ENCODE results near the gene MED13L. TPM values are rescaled to one million over a fixed set of nuclear protein-coding genes. Genes with fewer than 3 reads are reported as not detected.

The MED13L gene
- polyA plus RNA-seq, 2 donors: 15.0 to 16.8 TPM

GRCh38 chr12:116058574-116058973 is 218.9 kb downstream of the MED13L start:
- 66 to 70% methylated on average over 3 of the region's 3 CpGs for WGBS, 2 donors
- Histone ChIP-seq H3K27me3 (ENCODE audit: control insufficient read depth in 1 of 2, insufficient read depth in 2 of 2, low read length in 2 of 2) (no peaks in the 10 kb centered on the region), H3K9me3 (ENCODE audit: control insufficient read depth in 2 of 2, insufficient read depth in 1 of 2, low read depth in 1 of 2, low read length in 1 of 2) (no peaks in the 10 kb centered on the region), H3K4me3 (ENCODE audit: low read depth in 1 of 2, low read length in 2 of 2) (no peak overlapping the region), H3K27ac (ENCODE audit: low read depth in 2 of 2, low read length in 1 of 2) (no peak overlapping the region), H3K4me1 (ENCODE audit: control insufficient read depth in 2 of 2, insufficient read depth in 2 of 2, low read length in 1 of 2) (peaks cover 0 to 6% of the 10 kb centered on the region in 2 donors), H3K36me3 (ENCODE audit: control insufficient read depth in 2 of 2, insufficient read depth in 2 of 2, low read length in 1 of 2) (no peaks in the 10 kb centered on the region)

GRCh38 chr12:116057356-116057755 is 220.1 kb downstream of the MED13L start:
- H3K27ac ChIP-seq (ENCODE audit: low read depth in 2 of 2, low read length in 1 of 2): no peak overlapping the region
- H3K4me3 ChIP-seq (ENCODE audit: low read depth in 1 of 2, low read length in 2 of 2): no peak overlapping the region
- H3K9me3 ChIP-seq (ENCODE audit: control insufficient read depth in 2 of 2, insufficient read depth in 1 of 2, low read depth in 1 of 2, low read length in 1 of 2): no peaks in the 10 kb centered on the region
- WGBS, 2 donors: 82 to 87% methylated on average over 3 of the region's 3 CpGs
- H3K4me1 ChIP-seq (ENCODE audit: control insufficient read depth in 2 of 2, insufficient read depth in 2 of 2, low read length in 1 of 2): peaks cover 0 to 6% of the 10 kb centered on the region in 2 donors
- H3K36me3 ChIP-seq (ENCODE audit: control insufficient read depth in 2 of 2, insufficient read depth in 2 of 2, low read length in 1 of 2): no peaks in the 10 kb centered on the region
- no peaks in the 10 kb centered on the region for H3K27me3 ChIP-seq (ENCODE audit: control insufficient read depth in 1 of 2, insufficient read depth in 2 of 2, low read length in 2 of 2)

- no peaks in the 10 kb centered on the region for H3K36me3 ChIP-seq (ENCODE audit: control insufficient read depth in 2 of 2, insufficient read depth in 2 of 2, low read length in 1 of 2)
- no peak overlapping the region for H3K4me3 ChIP-seq (ENCODE audit: low read depth in 1 of 2, low read length in 2 of 2)
- 67 to 76% methylated on average over 3 of the region's 3 CpGs for WGBS, 2 donors
- H3K27ac ChIP-seq (ENCODE audit: low read depth in 2 of 2, low read length in 1 of 2): no peak overlapping the region
- no peaks in the 10 kb centered on the region for H3K27me3 ChIP-seq (ENCODE audit: control insufficient read depth in 1 of 2, insufficient read depth in 2 of 2, low read length in 2 of 2)
- peaks cover 0 to 6% of the 10 kb centered on the region in 2 donors for H3K4me1 ChIP-seq (ENCODE audit: control insufficient read depth in 2 of 2, insufficient read depth in 2 of 2, low read length in 1 of 2)
- no peaks in the 10 kb centered on the region for H3K9me3 ChIP-seq (ENCODE audit: control insufficient read depth in 2 of 2, insufficient read depth in 1 of 2, low read depth in 1 of 2, low read length in 1 of 2)
Measured at GRCh38 chr12:116055895-116056607, 221.4 kb downstream of the MED13L start.

- H3K4me3 ChIP-seq (ENCODE audit: low read depth in 1 of 2, low read length in 2 of 2): no peak overlapping the region
- H3K36me3 ChIP-seq (ENCODE audit: control insufficient read depth in 2 of 2, insufficient read depth in 2 of 2, low read length in 1 of 2): no peaks in the 10 kb centered on the region
- H3K9me3 ChIP-seq (ENCODE audit: control insufficient read depth in 2 of 2, insufficient read depth in 1 of 2, low read depth in 1 of 2, low read length in 1 of 2): no peaks in the 10 kb centered on the region
- no peaks in the 10 kb centered on the region for H3K27me3 ChIP-seq (ENCODE audit: control insufficient read depth in 1 of 2, insufficient read depth in 2 of 2, low read length in 2 of 2)
- peaks cover 0 to 6% of the 10 kb centered on the region in 2 donors for H3K4me1 ChIP-seq (ENCODE audit: control insufficient read depth in 2 of 2, insufficient read depth in 2 of 2, low read length in 1 of 2)
- no peak overlapping the region for H3K27ac ChIP-seq (ENCODE audit: low read depth in 2 of 2, low read length in 1 of 2)
- 69 to 84% methylated on average over 2 of the region's 2 CpGs for WGBS, 2 donors
Measured at GRCh38 chr12:116054280-116054679, 223.2 kb downstream of the MED13L start.

- no peak overlapping the region for H3K27ac ChIP-seq (ENCODE audit: low read depth in 2 of 2, low read length in 1 of 2)
- H3K4me1 ChIP-seq (ENCODE audit: control insufficient read depth in 2 of 2, insufficient read depth in 2 of 2, low read length in 1 of 2): peaks cover 0 to 3% of the 10 kb centered on the region in 2 donors
- H3K4me3 ChIP-seq (ENCODE audit: low read depth in 1 of 2, low read length in 2 of 2): no peak overlapping the region
- H3K9me3 ChIP-seq (ENCODE audit: control insufficient read depth in 2 of 2, insufficient read depth in 1 of 2, low read depth in 1 of 2, low read length in 1 of 2): no peaks in the 10 kb centered on the region
- H3K36me3 ChIP-seq (ENCODE audit: control insufficient read depth in 2 of 2, insufficient read depth in 2 of 2, low read length in 1 of 2): no peaks in the 10 kb centered on the region
- 31 to 32% methylated on average over 3 of the region's 3 CpGs for WGBS, 2 donors
- no peaks in the 10 kb centered on the region for H3K27me3 ChIP-seq (ENCODE audit: control insufficient read depth in 1 of 2, insufficient read depth in 2 of 2, low read length in 2 of 2)
Measured at GRCh38 chr12:116053479-116054200, 223.9 kb downstream of the MED13L start.

GRCh38 chr12:116050275-116050674 is 227.2 kb downstream of the MED13L start:
- peaks cover 0 to 3% of the 10 kb centered on the region in 2 donors for H3K4me1 ChIP-seq (ENCODE audit: control insufficient read depth in 2 of 2, insufficient read depth in 2 of 2, low read length in 1 of 2)

GRCh38 chr12:116048879-116049278 is 228.6 kb downstream of the MED13L start:
- H3K27ac ChIP-seq (ENCODE audit: low read depth in 2 of 2, low read length in 1 of 2): no peak overlapping the region
- no peaks in the 10 kb centered on the region for H3K36me3 ChIP-seq (ENCODE audit: control insufficient read depth in 2 of 2, insufficient read depth in 2 of 2, low read length in 1 of 2)
- no peaks in the 10 kb centered on the region for H3K9me3 ChIP-seq (ENCODE audit: control insufficient read depth in 2 of 2, insufficient read depth in 1 of 2, low read depth in 1 of 2, low read length in 1 of 2)
- peaks cover 0 to 4% of the 10 kb centered on the region in 2 donors for H3K4me1 ChIP-seq (ENCODE audit: control insufficient read depth in 2 of 2, insufficient read depth in 2 of 2, low read length in 1 of 2)
- no peaks in the 10 kb centered on the region for H3K27me3 ChIP-seq (ENCODE audit: control insufficient read depth in 1 of 2, insufficient read depth in 2 of 2, low read length in 2 of 2)
- H3K4me3 ChIP-seq (ENCODE audit: low read depth in 1 of 2, low read length in 2 of 2): no peak overlapping the region

More at GRCh38 chr12:116050275-116050674, 227.2 kb downstream of the MED13L start:
- Histone ChIP-seq H3K9me3 (ENCODE audit: control insufficient read depth in 2 of 2, insufficient read depth in 1 of 2, low read depth in 1 of 2, low read length in 1 of 2) (no peaks in the 10 kb centered on the region), H3K4me3 (ENCODE audit: low read depth in 1 of 2, low read length in 2 of 2) (no peak overlapping the region), H3K27me3 (ENCODE audit: control insufficient read depth in 1 of 2, insufficient read depth in 2 of 2, low read length in 2 of 2) (no peaks in the 10 kb centered on the region), H3K36me3 (ENCODE audit: control insufficient read depth in 2 of 2, insufficient read depth in 2 of 2, low read length in 1 of 2) (no peaks in the 10 kb centered on the region), H3K27ac (ENCODE audit: low read depth in 2 of 2, low read length in 1 of 2) (no peak overlapping the region)
- 69 to 70% methylated on average over 5 of the region's 5 CpGs for WGBS, 2 donors

- Histone ChIP-seq H3K27ac (ENCODE audit: low read depth in 2 of 2, low read length in 1 of 2) (no peak overlapping the region), H3K4me1 (ENCODE audit: control insufficient read depth in 2 of 2, insufficient read depth in 2 of 2, low read length in 1 of 2) (peaks cover 0 to 2% of the 10 kb centered on the region in 2 donors)
Measured at GRCh38 chr12:116046039-116046438, 231.5 kb downstream of the MED13L start.

GRCh38 chr12:116045150-116045549 is 232.3 kb downstream of the MED13L start:
- no peaks in the 10 kb centered on the region for H3K36me3 ChIP-seq (ENCODE audit: control insufficient read depth in 2 of 2, insufficient read depth in 2 of 2, low read length in 1 of 2)
- no peaks in the 10 kb centered on the region for H3K9me3 ChIP-seq (ENCODE audit: control insufficient read depth in 2 of 2, insufficient read depth in 1 of 2, low read depth in 1 of 2, low read length in 1 of 2)
- H3K4me1 ChIP-seq (ENCODE audit: control insufficient read depth in 2 of 2, insufficient read depth in 2 of 2, low read length in 1 of 2): peaks cover 0 to 2% of the 10 kb centered on the region in 2 donors
- no peaks in the 10 kb centered on the region for H3K27me3 ChIP-seq (ENCODE audit: control insufficient read depth in 1 of 2, insufficient read depth in 2 of 2, low read length in 2 of 2)
- no peak overlapping the region for H3K27ac ChIP-seq (ENCODE audit: low read depth in 2 of 2, low read length in 1 of 2)
- 93 to 94% methylated on average over 2 of the region's 2 CpGs for WGBS, 2 donors
- no peak overlapping the region for H3K4me3 ChIP-seq (ENCODE audit: low read depth in 1 of 2, low read length in 2 of 2)

More at GRCh38 chr12:116046039-116046438, 231.5 kb downstream of the MED13L start:
- Histone ChIP-seq H3K36me3 (ENCODE audit: control insufficient read depth in 2 of 2, insufficient read depth in 2 of 2, low read length in 1 of 2) (no peaks in the 10 kb centered on the region), H3K27me3 (ENCODE audit: control insufficient read depth in 1 of 2, insufficient read depth in 2 of 2, low read length in 2 of 2) (no peaks in the 10 kb centered on the region), H3K9me3 (ENCODE audit: control insufficient read depth in 2 of 2, insufficient read depth in 1 of 2, low read depth in 1 of 2, low read length in 1 of 2) (no peaks in the 10 kb centered on the region), H3K4me3 (ENCODE audit: low read depth in 1 of 2, low read length in 2 of 2) (no peak overlapping the region)
